ENCODE data around the gene IL17D. TPM values are rescaled to one million over a fixed set of nuclear protein-coding genes. Genes with fewer than 3 reads are reported as not detected.
"Not testable (repeated sequence)": the region's sequence is repeated elsewhere in the genome, so short reads cannot be mapped to it uniquely, and the experiment has no call there.

The IL17D gene
- total RNA-seq, 1 donor from 2014 or later = 0.62 TPM

GRCh38 chr13:20714563-20715329 lies 11.2 kb downstream of the IL17D start:
- DNase-seq (ENCODE audit: missing footprints) = peak; percentile 73
- intact Hi-C loops (cut with DNase I) = loop anchor here (5.0 to 10.0 kb wide), 4 partner anchors 58 to 220 kb away; partner anchors contain the start of genes EEF1AKMT1 and XPO4

DNA sequence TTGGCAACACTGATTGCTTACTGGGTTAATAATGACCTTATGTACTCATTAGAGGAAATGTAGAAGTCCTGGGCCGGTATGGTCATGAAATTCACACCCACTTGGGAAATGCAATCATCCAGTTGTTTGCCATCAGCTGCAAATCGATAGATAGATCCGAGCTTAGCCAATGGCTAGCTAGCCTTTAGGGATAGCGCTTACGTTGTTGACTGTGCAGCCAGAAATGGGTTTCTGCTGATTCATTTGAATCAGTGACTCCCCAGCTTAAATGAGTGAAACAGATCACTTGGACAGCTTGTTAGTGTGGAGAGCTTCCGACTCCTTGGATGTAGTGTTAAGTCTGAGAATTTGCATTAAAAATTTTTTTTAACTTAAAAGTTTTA lies 11.8 kb downstream of the IL17D start:
- intact Hi-C loops (cut with DNase I) = loop anchor here (10.0 kb wide), 2 partner anchors 189 to 221 kb away; partner anchors contain the start of gene XPO4
- ATAC-seq (peak; percentile 14), DNase-seq (ENCODE audit: missing footprints) (no peak)

More at GRCh38 chr13:20714563-20715329, 11.2 kb downstream of the IL17D start:
- ATAC-seq = peak; percentile 86

DNA sequence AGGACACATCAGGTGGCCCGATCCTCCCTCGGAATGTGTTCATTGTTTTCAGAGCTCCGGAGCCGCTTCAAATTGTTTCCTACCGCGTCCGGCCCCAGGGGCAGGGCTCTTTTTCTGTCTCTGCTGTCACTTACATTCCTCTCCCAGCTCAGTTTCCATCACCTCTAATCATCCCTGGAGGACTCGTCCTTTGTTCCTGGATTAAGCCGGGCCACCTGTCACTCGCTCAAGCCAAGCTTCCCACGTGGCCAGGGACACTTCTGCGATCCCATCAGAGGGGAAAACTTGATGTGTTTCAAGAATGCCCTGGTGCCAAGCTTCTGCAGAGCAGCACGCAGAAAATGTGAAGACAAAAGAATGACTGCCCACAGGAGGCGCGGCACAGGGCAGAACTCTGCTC lies 13.5 kb downstream of the IL17D start:
- DNase-seq (ENCODE audit: missing footprints) (no peak), ATAC-seq (no peak)
- intact Hi-C loops (cut with DNase I) = loop anchor here (10.0 kb wide), 2 partner anchors 188 to 222 kb away; partner anchors contain the start of gene XPO4

DNA sequence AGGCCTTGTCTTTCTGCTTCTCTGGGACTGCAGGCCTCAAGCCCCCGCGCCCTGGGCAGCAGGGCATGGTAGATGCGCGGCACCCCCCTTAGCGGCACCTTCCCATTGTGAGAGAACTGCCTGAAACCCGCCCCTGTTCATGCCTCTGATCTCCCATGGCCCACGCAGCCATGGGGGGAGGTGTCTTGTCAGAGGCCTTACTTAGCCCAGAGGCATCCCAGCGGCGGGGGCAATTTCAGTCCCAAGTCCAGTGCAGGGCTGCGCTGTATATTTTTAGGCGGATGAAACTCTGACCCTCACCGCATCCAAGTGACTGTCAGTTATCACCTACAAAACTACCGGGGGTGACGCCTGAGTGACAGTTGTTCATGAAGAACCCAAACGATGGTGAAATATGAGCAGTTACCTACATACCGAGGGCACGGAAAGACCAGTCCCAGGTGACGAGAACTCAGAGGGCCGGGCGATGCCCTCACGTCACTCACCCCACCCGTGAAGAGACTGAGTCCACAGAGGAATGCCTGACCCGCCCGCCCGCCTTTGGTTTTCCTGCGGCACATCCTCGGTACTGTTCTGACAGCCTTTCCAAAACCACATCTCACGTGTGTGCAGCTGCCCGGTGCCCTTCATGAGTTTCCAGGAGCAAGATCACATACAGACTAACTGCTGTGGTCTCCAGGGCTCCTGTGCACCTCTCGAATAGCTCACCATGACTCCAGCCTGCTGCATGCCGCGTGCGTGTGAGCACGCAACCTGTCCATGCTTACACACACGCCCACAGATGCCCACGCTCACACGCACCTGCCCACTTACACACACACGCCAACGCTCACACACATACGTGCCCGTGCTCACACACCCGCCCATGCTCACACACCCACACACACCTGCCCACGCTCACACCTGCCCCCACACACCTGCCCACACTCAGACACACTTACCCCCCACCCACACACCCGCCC lies 14.4 kb downstream of the IL17D start:
- DNase-seq (ENCODE audit: missing footprints) (no peak), ATAC-seq (no peak)
- intact Hi-C loops (cut with DNase I) = loop anchor here (10.0 kb wide), 2 partner anchors 187 to 223 kb away; partner anchors contain the start of gene XPO4

- intact Hi-C loops (cut with DNase I) = loop anchor here (10.0 kb wide), 2 partner anchors 186 to 224 kb away; partner anchors contain the start of gene XPO4
- DNase-seq (ENCODE audit: missing footprints) (no peak), ATAC-seq (no peak)
Observed at GRCh38 chr13:20718958-20719566, 15.6 kb downstream of the IL17D start.

DNA sequence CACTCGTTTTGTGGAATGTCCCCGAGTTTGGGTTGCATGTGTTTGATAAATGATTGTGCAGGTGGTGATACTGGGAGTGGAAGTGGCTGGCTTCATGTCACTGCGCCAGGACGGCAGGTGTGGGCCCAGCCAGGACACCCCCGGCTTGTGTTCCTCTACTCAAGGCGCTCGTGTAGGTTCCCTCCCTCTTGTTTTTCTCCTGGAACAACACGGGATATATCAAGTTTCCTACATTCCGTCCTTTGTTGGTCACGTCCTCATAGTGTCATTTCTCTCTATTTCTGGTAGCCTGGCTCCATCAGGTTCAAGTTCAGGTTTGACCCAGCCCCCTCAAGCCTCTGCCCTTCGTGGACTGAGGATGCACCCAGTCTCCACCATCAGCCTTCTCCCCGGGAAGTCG lies 16.3 kb downstream of the IL17D start:
- intact Hi-C loops (cut with DNase I) = loop anchor here (10.0 kb wide), 2 partner anchors 185 to 225 kb away; partner anchors contain the start of gene XPO4
- DNase-seq (ENCODE audit: missing footprints) (no peak), ATAC-seq (no peak)

DNA sequence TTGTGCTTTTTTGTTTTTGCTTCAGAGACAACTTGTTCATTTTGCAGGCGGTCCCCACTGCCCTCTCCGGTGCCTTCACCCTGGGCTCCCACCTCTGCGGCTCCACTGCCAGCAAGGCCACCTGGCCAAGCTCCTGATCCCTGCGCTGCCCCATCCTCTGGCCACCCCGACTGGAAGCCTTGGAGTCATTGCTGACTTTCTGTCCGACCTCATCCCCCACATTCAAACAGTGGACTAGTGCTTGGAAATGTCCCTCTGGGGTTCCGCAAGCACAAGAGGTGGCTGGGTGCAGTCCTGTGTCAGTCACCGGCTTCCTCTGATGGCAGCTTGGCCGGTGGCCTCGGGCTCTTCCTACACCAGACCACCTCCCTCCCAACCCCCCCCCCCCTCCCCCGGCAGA lies 17.0 kb downstream of the IL17D start:
- ATAC-seq (no peak), DNase-seq (ENCODE audit: missing footprints) (no peak)
- intact Hi-C loops (cut with DNase I) = no loop called here

DNA sequence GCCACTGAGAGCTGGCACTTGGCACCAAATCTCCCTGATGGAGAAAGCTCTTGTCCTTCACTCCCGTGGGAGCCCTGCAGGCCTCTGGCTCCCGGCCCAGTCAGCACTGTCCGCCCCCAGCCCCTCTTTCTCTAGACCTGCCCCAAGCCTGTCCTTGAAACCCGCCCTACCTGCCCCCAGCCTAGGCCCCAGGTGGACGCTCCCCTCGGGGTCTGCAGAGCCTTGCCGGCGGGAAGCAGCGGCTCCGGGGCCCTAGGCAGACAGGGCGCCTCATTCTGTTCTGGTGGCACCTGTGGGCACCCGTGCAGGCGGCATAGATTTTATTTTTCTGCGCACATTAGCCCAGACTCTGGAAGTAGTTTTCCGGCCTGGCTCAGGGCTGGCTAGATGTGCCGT lies 17.6 kb downstream of the IL17D start:
- ATAC-seq (no peak), DNase-seq (ENCODE audit: missing footprints) (no peak)
- intact Hi-C loops (cut with DNase I) = no loop called here

DNA sequence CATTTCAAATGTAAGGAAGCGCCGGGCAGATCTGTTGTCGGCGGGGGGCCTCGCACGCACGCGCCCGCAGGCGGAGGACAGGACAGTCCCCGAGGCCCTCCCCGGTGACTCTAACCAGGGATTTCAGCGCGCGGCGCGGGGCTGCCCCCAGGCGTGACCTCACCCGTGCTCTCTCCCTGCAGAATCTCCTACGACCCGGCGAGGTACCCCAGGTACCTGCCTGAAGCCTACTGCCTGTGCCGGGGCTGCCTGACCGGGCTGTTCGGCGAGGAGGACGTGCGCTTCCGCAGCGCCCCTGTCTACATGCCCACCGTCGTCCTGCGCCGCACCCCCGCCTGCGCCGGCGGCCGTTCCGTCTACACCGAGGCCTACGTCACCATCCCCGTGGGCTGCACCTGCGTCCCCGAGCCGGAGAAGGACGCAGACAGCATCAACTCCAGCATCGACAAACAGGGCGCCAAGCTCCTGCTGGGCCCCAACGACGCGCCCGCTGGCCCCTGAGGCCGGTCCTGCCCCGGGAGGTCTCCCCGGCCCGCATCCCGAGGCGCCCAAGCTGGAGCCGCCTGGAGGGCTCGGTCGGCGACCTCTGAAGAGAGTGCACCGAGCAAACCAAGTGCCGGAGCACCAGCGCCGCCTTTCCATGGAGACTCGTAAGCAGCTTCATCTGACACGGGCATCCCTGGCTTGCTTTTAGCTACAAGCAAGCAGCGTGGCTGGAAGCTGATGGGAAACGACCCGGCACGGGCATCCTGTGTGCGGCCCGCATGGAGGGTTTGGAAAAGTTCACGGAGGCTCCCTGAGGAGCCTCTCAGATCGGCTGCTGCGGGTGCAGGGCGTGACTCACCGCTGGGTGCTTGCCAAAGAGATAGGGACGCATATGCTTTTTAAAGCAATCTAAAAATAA lies 18.2 kb downstream of the IL17D start:
- ATAC-seq = peak; percentile 69
- peak; percentile 77 for DNase-seq (ENCODE audit: missing footprints)
- intact Hi-C loops (cut with DNase I) = no loop called here

DNA sequence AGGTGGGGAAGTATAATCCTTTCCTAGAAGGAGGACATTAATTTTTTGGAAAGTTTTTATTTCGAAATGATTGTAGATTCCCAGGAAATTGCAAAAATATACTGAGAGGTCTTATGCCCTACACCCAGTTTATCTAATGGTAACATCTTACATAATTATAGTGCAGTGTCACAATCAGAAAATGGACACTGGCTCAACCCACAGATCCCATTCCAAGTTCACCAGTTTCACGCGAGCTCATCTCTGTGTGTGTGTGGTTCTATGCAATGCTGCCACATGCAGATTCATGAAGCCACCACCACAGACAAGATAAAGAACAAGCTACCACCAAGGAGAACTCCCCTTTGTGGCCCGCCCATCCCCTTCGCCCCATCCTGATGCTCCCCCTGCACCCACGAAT lies 24.4 kb downstream of the IL17D start:
- intact Hi-C loops (cut with DNase I) = no loop called here
- ATAC-seq = no peak
- DNase-seq (ENCODE audit: missing footprints) = no peak

DNA sequence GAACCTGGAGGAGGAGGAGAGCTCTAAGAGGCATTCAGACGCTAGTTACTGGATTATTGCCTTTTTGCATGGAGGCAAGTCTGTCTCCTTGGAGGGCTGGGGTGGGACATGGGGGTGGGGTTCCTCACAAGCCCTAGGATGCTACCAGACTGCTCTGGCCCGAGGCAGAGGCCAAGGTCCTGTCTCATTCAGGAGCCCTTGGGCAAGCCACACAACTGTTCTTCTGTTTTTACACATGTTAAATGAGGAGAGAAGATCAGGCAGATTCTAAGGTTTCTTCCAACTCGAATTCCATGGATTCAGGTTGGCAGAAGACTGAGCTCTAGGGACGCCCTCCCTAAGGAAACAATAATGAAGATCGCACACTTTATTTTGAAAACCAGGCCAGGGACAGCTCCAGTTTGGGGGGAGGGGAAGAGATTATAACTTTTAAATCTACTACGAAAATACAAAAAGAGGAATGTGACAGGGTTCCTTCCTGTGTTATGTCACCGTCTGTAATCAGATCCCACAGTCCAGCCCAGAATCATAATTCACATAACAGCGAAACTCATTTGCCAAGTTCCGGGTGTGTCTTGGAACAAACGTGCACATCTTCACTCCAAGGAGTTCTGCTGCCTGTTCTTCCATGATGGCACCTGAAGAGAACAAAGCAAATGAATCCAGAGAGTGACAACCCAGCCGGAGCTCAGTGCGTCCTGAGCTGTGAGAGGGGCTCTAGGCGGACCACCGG lies 25.2 kb downstream of the IL17D start:
- intact Hi-C loops (cut with DNase I) = no loop called here
- DNase-seq (ENCODE audit: missing footprints) (no peak), ATAC-seq (no peak)

GRCh38 chr13:20729633-20730585 lies 26.4 kb downstream of the IL17D start:
- intact Hi-C loops (cut with DNase I) = no loop called here
- no peak for ATAC-seq

GRCh38 chr13:20738616-20739015 lies 35.1 kb downstream of the IL17D start:
- DNase-seq (ENCODE audit: missing footprints) = no peak
- intact Hi-C loops (cut with DNase I) = no loop called here
- no peak for ATAC-seq

More at GRCh38 chr13:20729633-20730585, 26.4 kb downstream of the IL17D start:
- DNase-seq (ENCODE audit: missing footprints) = no peak

- DNase-seq (ENCODE audit: missing footprints) = no peak
- no peak for ATAC-seq
- intact Hi-C loops (cut with DNase I) = no loop called here
Observed at GRCh38 chr13:20740021-20740420, 36.5 kb downstream of the IL17D start.

- intact Hi-C loops (cut with DNase I); DNase-seq (ENCODE audit: missing footprints); ATAC-seq: not testable (repeated sequence)
Observed at GRCh38 chr13:20743830-20744404, 40.4 kb downstream of the IL17D start.

GRCh38 chr13:20749377-20749776 lies 45.9 kb downstream of the IL17D start:
- DNase-seq (ENCODE audit: missing footprints) (no peak), ATAC-seq (no peak)
- intact Hi-C loops (cut with DNase I) = no loop called here
